BLaER1 (cell line): ENCODE results near the gene LRP3.
A peak's percentile ranks its signal among the peaks of the same experiment; 100 is the strongest.

Experiments
- H3K27ac ChIP-seq: shearing (Covaris generic); formaldehyde crosslinking; 2 replicates; pipeline ENCODE4 v1.8.1; 2022
- H3K27me3 ChIP-seq: shearing (Covaris generic); formaldehyde crosslinking; 2 replicates; pipeline ENCODE4 v1.8.1; 2022
- H3K36me3 ChIP-seq: shearing (Covaris generic); formaldehyde crosslinking; 2 replicates; pipeline ENCODE4 v1.8.1; 2022
- H3K4me1 ChIP-seq: shearing (Covaris generic); formaldehyde crosslinking; 2 replicates; pipeline ENCODE4 v1.8.1; 2022
- H3K4me2 ChIP-seq: shearing (Covaris generic); formaldehyde crosslinking; 2 replicates; pipeline ENCODE4 v1.8.1; 2022
- H3K4me3 ChIP-seq: shearing (Covaris generic); formaldehyde crosslinking; 2 replicates; pipeline ENCODE4 v1.8.1; 2022
- H3K9ac ChIP-seq: shearing (Covaris generic); formaldehyde crosslinking; 2 replicates; pipeline ENCODE4 v1.8.1; 2022
- H3K9me3 ChIP-seq: shearing (Covaris generic); formaldehyde crosslinking; 2 replicates; pipeline ENCODE4 v1.8.1; 2022
- H4K20me1 ChIP-seq: shearing (Covaris generic); formaldehyde crosslinking; 2 replicates; pipeline ENCODE4 v1.8.1; 2022
- Cebpa-rat ChIP-seq: shearing (Covaris generic); IDR thresholded peaks from 2 replicates; pipeline ENCODE4 v1.8.1; 2022

The LRP3 gene

DNA sequence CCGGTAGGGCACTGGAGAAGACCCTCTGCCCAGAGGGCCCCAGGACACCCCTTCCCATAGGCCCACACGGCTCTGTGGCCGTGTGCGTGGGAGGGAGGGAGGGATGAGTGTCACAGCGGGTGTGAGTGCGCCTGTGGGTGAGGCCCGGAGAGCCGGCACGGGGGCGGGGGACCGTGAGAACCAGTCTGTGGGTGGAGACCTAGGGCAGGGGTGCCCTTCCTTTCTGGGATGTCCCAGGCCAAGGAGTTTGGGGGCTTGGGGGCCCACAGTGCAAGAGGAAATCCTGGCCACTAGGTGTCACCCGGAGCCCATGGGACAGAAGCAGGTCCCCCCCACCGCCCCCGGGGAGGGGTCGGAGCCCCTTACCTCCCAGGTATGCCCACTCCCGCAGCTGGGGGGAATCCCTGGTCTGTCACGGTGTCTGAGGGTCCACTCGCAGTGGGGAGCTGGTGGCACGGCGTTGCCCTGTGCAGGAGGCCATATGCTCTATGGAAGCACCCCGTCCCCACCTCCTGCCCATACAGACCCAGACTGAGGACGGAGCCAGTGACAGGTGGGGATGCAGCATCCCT lies 47.5 kb downstream of the LRP3 start:
- H3K4me1 ChIP-seq: peaks cover 9% of the 10 kb centered on the region; the same call in 1 of the 2 replicates
- no peaks in the 10 kb centered on the region for H3K27me3 ChIP-seq
- H4K20me1 ChIP-seq: no peaks in the 10 kb centered on the region
- H3K9me3 ChIP-seq: peaks cover 7% of the 10 kb centered on the region
- no peak overlapping the region for H3K27ac ChIP-seq
- H3K4me3 ChIP-seq: no peak overlapping the region
- H3K36me3 ChIP-seq: no peaks in the 10 kb centered on the region
- no peak overlapping the region for H3K4me2 ChIP-seq
- H3K9ac ChIP-seq: no peak overlapping the region
- no peak for TF ChIP-seq Cebpa-rat

DNA sequence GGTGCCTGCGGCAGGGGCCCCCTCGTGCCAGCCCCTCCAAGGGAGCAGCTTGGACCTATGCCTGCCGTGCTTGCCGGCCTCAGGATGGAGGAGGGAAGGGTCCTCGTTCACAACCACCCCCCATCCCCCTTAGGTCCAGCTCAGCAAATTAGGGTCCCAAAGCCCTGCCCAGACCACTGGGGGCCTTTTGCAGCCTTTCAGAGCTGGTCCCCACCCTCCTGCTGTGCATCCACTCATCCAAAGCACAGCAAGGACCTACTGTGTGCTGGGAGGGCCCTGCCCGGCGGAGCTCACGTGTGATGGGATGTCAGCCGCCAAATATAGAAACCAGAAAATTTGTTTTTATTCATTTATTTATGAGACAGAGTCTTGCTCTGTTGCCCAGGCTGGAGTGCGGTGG lies 48.0 kb downstream of the LRP3 start:
- no peak for TF ChIP-seq Cebpa-rat
- Histone ChIP-seq H4K20me1 (no peaks in the 10 kb centered on the region), H3K9me3 (peaks cover 7% of the 10 kb centered on the region), H3K4me2 (no peak overlapping the region), H3K27ac (no peak overlapping the region), H3K4me3 (no peak overlapping the region), H3K9ac (no peak overlapping the region), H3K36me3 (no peaks in the 10 kb centered on the region), H3K27me3 (no peaks in the 10 kb centered on the region), H3K4me1 (peaks cover 9% of the 10 kb centered on the region; the same call in 1 of the 2 replicates)

DNA sequence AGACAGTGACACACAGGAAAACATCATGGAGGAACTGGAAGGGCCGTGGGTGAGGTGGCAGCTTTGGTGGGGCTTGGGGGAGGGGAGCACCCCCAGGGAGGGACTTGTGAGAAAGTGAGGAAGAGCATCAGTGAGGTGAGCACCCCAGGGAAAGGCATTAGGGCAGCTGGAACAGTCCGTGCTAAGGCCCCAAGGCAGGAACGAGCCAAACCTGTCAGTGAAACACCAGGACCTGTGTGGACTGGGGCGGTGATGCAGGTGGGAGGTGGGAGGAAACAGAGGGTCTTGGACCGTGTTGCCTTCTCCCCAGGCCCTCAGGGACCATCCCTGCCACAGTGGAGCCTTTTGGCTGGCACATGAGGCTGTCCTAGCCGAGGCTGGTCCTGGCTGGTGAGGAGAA lies 48.8 kb downstream of the LRP3 start:
- no peak overlapping the region for H3K27ac ChIP-seq
- no peak for TF ChIP-seq Cebpa-rat
- no peak overlapping the region for H3K9ac ChIP-seq
- no peak overlapping the region for H3K4me3 ChIP-seq
- no peaks in the 10 kb centered on the region for H4K20me1 ChIP-seq
- peaks cover 9% of the 10 kb centered on the region; the same call in 1 of the 2 replicates for H3K4me1 ChIP-seq
- H3K27me3 ChIP-seq: no peaks in the 10 kb centered on the region
- H3K9me3 ChIP-seq: peaks cover 7% of the 10 kb centered on the region
- no peak overlapping the region for H3K4me2 ChIP-seq
- H3K36me3 ChIP-seq: no peaks in the 10 kb centered on the region

DNA sequence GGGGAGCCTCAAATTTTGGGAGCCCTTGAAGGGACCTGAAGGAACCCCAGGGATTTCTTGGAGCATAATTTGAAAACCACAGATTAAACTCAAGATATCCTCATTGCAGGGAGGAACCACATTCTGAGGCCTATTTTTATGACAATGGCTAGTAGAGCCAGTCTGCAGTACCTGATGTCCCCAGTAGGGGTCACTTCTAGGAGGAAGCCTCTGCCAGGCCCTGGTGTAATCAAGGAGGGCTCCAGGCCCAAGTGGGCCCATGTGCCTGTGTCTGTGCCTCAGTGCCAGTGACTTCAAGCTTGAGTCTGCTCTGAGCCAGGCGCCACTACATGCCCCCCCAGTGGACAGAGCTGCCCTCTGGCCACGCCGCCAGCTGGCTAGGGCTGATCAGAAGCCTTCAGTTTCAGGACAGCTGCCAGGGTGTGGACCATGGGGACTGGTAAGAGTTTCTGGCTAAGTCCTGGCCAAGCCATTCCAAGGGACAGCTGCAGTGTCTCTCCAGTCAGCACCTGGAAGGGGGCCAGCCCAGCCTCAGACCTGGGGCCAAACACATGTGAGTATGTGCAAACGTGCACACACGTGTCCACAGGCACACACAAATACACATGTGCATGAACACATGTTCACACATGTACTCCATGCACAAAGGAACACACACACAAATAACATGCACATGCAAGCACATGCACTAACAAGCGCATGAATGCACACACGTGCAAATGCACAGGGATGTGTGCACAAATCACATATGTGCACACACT lies 52.0 kb downstream of the LRP3 start:
- TF ChIP-seq Cebpa-rat: no peak
- Histone ChIP-seq H3K4me3 (no peak overlapping the region), H3K27ac (no peak overlapping the region), H3K36me3 (no peaks in the 10 kb centered on the region), H3K27me3 (no peaks in the 10 kb centered on the region), H3K4me1 (peaks cover 6% of the 10 kb centered on the region), H4K20me1 (no peaks in the 10 kb centered on the region), H3K4me2 (no peak overlapping the region), H3K9me3 (peaks cover 7% of the 10 kb centered on the region), H3K9ac (no peak overlapping the region)

DNA sequence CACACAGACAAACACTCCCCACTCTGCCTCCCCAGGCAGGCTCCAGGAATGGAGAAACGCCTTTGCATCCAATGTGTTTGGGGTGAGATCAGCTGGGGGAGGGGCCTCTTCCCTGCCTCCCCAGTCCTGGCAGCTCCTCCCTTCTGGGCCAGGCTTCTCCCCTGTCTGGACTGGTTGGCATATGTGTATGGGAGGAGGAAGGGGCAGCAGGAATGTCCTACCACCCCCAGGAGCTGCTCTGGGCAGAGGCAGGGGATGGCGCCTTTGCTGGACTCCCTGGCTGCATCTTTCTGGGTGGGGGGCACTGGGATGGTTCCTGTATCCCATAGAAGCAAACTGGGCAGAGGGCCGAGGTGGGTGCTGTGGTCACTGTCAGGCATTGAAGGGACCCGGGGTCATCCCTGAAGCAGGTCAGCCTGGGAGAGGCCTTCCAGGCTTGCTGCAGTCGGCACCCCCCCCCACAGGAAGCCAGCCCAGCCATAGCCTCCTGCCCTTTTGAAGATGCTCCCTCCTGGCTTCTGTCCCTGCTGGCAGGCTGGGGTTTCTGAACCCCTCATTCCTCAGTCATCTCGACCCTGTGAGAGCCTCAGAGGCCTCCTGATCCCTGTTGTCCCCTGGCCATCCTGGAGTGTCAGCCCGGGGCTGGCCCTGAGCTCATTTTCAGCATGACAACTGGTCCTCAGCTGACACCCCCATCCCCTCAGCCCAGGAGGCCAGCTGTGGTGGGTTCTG lies 52.7 kb downstream of the LRP3 start:
- Histone ChIP-seq H3K4me3 (no peak overlapping the region), H3K27me3 (no peaks in the 10 kb centered on the region), H3K27ac (no peak overlapping the region), H3K36me3 (no peaks in the 10 kb centered on the region), H4K20me1 (no peaks in the 10 kb centered on the region), H3K9me3 (peaks cover 7% of the 10 kb centered on the region), H3K4me2 (no peak overlapping the region), H3K9ac (no peak overlapping the region), H3K4me1 (peaks cover 12% of the 10 kb centered on the region)
- no peak for TF ChIP-seq Cebpa-rat

DNA sequence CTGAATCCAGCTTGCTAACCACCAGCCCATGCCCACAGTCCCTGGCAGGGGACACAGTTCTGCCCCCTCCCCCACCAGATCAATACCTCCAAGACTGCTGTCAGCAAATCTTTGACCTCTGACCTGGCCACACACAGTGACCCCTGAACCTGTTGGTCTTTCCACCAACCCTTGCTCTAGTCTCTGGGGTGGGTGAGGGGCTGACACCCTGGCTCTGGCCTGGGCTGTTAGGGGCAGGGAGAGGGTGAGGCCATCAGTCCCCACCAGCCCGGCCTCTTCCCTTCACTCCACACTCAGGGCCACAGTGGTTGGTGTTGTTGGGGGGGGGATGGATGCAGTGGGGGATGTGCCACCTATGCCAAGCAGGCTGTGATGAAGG lies 53.3 kb downstream of the LRP3 start:
- Histone ChIP-seq H3K9me3 (peaks cover 7% of the 10 kb centered on the region), H3K4me2 (no peak overlapping the region), H3K27ac (no peak overlapping the region), H3K27me3 (no peaks in the 10 kb centered on the region), H3K4me1 (peaks cover 12% of the 10 kb centered on the region), H3K9ac (no peak overlapping the region), H4K20me1 (no peaks in the 10 kb centered on the region), H3K4me3 (no peak overlapping the region), H3K36me3 (no peaks in the 10 kb centered on the region)
- no peak for TF ChIP-seq Cebpa-rat

DNA sequence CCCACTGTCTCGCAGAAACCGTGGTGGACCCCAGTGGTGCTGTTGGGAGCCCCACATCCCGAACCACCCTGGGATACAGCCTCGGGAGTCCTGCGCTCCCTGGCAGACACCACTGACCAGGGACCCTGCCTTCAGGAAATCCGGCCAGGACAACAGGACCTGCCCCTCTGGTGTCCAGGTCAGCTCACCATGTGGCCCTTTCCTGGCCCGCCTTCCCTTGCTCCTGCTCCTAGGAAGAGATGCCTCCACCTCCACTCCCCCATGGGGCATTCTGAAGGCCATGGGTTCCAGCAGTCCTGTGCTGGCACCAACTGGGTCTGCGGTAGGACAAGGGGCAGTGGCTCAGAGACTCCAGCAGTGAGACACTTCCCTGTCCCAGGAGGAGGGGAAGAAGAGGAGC lies 54.0 kb downstream of the LRP3 start:
- Histone ChIP-seq H3K4me2 (no peak overlapping the region), H3K27ac (no peak overlapping the region), H3K9me3 (peaks cover 7% of the 10 kb centered on the region), H3K9ac (no peak overlapping the region), H3K36me3 (no peaks in the 10 kb centered on the region), H3K4me1 (peaks cover 12% of the 10 kb centered on the region), H3K4me3 (no peak overlapping the region), H4K20me1 (no peaks in the 10 kb centered on the region), H3K27me3 (no peaks in the 10 kb centered on the region)
- no peak for TF ChIP-seq Cebpa-rat

DNA sequence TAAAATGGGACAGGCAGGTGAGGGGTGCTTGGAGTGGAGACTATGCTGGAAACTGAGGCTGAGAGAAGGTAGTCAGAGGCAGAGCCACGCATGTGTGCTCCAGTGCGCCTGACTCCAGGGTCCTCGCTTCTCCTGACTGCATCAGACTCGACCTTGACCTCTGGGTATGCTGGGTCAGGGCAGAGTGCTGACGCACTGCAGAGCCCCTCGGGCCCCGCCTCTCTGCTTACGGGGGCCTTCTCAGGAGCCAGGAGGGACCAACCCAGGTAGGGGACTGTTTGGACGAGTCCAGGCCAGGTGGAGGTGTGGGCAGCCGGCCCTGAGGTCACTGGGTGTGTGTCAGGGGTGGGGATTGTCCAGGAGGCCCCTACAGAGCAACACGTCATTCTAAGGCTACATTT lies 54.4 kb downstream of the LRP3 start:
- Histone ChIP-seq H3K9me3 (peaks cover 7% of the 10 kb centered on the region), H3K4me1 (peaks cover 12% of the 10 kb centered on the region), H3K27me3 (no peaks in the 10 kb centered on the region), H3K9ac (no peak overlapping the region), H3K36me3 (no peaks in the 10 kb centered on the region), H3K4me3 (no peak overlapping the region), H3K27ac (no peak overlapping the region), H3K4me2 (no peak overlapping the region), H4K20me1 (no peaks in the 10 kb centered on the region)
- TF ChIP-seq Cebpa-rat: no peak

DNA sequence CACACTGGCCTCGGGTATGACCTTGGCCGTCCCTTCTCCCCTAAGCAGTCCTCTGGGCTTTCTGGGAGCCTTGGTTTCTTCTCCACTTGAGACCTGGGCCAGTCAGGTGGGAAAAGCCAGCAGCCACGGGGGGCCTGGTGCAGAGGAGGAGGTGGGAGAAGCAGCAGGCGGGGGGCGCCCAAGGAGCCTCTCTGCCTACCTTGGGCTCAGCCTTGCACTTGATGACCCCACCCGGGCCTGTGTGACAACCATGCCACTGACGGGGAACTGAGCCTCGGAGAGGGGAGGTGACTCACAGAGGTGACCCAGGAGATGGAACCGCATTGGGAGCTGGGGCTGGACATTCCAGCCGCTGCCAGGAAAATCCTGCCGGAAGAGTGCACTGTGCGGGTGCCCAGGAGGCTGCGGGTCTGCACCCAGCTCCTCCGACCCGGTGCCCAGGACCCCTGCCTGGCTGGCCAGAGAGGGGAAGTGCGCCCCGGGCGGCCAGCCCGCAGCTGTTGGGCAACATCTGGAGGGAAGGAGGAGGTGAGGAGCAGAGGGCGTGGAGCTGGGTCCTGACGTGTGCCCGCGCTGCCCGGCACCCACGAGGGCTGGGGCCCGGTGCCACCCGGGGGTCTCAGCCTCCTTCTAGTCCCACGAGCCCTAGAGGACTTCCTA lies 55.0 kb downstream of the LRP3 start:
- Histone ChIP-seq H4K20me1 (no peaks in the 10 kb centered on the region), H3K36me3 (no peaks in the 10 kb centered on the region), H3K4me1 (peaks cover 12% of the 10 kb centered on the region), H3K9me3 (peaks cover 7% of the 10 kb centered on the region), H3K4me2 (no peak overlapping the region), H3K27ac (no peak overlapping the region), H3K4me3 (no peak overlapping the region), H3K9ac (no peak overlapping the region), H3K27me3 (no peaks in the 10 kb centered on the region)
- peak; percentile 47; the same call in 1 of the 2 replicates for TF ChIP-seq Cebpa-rat
